ENCODE data around the gene KCNJ5.

The KCNJ5 gene

DNA sequence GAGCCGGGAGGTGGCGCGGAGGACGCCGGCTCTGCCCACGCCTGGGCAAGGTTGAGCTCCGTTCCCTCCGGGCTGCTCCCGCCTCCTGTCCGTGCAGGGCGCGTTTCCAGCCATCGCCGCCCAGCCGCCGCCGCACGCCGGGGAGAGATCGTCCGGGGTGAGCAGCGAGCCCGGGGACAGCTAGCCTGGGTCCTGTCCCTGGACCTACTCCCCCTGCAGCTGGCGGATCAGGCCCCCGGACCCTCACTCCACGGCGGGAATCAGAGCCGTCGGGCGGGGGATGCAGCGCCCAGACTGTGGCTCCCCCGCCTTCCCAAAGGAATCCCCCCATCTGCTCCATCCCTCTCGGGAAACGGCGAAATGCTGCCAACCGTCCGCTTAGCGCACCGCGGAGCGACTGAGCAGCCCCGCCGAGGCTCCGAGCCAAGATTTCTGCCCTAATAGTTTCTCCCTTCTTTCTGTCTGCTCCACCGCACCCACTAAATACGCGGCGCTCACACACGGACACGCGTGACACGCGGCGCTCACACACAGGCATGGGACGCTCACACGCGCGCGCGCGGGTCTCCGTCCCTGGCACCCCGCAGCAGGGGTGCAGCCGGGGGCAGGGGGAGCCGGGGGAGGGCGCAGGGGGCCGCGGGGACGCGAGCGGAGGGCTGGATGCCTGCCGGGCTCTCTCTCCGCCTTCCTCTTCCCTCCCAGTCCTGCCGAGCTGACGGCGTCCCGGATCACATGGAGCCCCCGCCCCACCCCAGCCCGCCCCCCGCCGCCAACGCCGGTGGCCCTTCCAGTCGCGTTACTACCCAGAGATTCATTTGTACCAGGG lies at the start of gene KCNJ5:
Gene KCNJ5 (plus strand): TSS at position 814 of the 826 bp plus-strand sequence. CDS start 19,918 bp downstream, outside the sequence.
- no peak for DNase-seq (ENCODE audit: low read depth in 2 of 2)

DNA sequence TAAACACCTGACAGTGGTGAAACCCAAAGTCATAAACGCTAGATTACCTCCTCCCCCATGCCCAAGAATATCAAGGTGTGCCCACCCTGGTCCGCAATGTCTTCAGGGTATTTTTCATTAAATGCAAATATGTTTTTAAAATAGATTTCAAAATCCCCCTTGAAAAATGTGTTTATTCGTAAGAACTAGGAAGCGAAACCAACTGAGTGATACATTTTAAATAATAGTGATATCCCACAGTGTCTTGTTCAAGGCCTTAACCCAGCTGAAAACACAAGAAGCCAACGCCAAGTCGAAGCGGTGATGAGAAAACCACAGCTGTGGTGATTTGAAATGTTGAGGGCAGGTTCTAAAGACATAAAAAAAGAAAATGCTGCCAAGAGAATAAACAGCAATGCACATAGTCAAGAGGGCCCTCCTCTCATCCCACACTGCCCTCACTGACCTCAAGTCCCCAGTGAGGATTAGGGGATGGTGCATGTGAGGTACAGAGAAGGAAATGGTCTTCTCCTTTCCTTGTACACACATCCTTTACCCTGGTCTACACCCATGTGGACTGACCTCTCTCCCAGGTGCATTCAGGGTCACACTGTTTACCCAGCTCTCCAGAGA lies 49.6 kb upstream of the KCNJ5 start:
- no peak for DNase-seq (ENCODE audit: low read depth in 2 of 2)

DNA sequence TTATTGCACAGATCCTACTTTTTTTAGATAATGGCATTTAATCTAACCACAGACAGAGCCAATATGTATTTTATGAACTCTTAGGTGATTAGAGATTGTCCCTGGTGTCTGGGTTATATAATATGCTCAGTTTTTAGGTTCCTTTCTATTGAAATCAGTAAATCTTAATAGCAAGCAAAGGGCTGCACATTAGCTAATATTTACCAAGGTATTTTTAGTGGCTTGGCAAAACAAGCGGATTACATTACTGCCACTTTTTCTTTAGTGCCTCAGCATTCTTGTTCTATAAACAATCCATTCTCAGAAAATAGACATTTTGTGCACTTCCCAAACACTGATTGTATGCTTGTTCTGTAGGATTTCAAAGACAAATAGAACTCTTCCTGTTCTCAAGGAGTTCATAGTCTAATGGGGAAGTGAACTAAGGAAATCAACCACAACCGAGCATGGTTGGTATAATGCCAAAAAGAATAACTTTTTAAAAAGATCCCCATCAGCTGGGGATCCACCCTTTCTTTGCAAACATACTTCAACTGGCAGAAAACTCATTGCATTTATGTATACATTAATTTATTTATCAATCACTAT lies 47.9 kb upstream of the KCNJ5 start:
- DNase-seq (ENCODE audit: low read depth in 2 of 2), result no peak

DNA sequence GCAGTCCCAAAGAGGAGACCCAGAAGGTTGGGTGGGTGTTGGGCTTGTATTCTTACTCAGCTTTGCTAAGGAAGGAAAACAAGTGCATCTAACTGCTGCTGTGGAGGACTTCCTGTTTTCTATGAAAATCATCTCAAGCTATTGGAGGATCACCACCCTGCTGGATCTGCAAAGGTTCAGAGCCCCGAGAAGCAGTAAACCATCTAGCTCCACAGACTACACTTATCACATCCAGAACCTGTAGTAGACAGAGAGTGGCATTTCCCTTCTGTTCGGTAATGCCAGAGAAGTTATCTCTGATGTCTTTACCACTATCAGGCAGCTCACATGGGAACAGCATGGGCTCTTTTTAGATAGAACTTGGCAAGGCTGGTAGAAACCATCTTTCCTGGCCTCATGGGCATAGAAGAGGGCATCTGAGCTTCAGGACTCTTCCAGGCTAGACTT lies 45.8 kb upstream of the KCNJ5 start:
- no peak for DNase-seq (ENCODE audit: low read depth in 2 of 2)

DNA sequence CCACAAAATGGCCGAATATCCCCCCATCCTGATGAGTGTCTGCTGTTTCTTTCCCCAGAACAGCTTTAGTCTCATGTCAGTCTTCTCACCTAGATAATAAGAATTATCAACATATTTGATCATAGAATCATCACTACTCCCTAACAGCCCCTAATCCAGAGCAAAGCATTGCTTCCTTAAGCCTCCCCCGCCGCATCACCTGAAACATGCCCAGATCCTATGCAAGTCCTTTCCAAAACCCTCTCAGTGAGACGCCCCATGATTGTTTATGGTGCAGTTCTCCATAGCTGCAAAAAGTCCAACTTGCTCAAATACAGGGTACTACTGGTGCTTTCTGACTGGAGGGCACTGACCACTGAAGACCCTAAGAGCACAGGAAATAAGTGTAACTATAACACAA lies 44.2 kb upstream of the KCNJ5 start:
- DNase-seq (ENCODE audit: low read depth in 2 of 2), result no peak

DNA sequence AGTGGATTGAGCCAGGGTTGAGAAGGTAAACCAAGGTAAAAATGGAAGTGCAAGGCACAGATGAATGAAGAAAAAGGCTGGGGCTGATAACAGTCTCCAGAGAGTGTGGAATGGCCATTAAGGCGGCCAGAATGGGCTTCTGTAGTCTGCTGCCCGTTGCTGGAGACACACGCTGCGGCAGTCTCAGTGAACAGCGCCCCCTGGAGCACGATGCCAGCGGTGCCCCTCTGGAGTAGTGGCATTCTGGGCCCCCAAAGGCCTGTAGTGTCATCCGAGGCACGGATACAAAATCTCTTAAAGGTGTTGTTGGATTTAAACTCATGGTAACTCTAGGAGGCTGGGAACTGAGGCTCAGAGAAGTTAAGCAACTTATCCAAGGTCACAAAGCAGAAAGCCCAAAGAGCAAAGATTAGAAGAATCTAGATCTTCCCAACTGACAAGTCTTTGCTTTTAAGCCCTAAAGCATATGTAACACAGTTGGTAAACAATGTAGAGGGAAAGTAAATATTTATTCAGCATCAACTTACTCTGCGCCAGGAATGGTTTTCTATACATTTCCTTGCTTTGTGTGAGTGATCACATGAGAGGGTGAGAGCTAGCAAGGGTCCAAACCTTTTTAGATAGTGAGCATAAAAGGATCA lies 42.2 kb upstream of the KCNJ5 start:
- DNase-seq (ENCODE audit: low read depth in 2 of 2), result peak; percentile 18 to 31

DNA sequence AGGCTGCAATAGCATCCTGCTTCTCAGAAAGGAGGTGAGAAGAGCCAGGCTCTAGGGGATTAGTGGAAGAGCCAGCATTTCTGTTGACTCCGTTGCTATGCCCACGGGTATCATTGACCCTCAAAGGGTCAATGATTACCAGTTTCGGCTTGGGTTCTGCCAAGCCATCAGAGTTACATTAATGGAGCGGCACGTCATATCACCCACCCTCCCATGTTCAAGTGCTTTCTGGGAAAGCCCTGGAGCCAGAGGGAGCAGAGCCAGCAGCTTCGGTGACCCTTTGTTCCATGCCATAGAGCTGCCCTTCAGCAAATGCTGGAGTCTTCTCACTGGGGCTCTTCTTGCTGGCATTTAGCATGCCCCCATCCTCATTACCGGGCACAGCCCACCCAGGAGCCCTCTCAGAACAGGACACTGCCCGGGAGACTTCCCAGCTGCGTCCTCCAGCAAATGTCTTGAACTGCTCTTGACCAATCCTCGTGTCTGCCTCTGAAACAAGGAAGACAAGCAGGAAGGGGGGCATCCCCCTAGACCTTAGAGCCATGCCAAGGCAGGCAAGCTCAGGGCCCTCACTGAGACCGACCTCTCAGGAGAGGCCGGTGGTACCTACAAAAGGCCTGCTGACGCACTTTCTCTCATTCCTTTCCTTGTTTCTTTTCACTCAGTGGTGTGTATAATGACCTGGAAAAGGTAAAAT lies 38.7 kb upstream of the KCNJ5 start:
- no peak for DNase-seq (ENCODE audit: low read depth in 2 of 2)

DNA sequence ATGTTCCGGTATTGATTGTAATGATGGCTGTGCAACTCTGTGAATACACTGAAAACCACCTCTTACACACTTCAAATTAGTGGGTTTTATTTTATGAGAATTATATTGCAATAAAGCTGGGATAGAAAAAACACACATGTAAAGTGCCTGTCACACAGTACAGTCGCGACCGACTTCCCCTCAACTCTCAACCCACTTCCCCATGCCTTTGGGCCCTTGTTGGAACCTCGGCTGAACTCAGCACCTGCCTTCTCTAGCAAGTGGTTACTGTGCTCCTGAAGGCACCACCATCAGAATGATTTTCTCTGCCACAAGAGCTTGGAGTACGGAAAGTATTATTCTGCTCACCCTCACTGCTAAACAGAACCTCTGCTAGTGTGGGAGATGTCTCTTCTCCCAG lies 37.6 kb upstream of the KCNJ5 start:
- no peak for DNase-seq (ENCODE audit: low read depth in 2 of 2)

DNA sequence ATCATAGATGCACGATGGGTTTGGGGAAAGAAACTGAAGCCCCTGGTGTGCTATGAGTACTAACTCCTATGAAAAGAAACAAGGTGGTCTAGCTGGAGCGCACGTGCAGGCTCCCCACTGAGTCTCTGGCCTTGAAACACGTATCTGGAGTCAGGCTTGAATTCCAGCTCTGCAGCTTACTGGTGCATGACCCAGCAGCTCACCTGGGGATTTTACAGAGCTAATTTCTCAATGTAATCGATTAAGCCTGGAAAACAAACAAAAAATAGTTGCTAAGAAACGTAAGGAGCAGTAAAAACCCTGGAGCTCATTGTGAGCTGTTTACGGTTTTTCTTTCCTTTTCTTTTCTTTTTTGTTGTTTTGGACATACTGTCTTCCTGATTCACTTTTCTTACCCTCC lies 36.3 kb upstream of the KCNJ5 start:
- DNase-seq (ENCODE audit: low read depth in 2 of 2), result no peak

DNA sequence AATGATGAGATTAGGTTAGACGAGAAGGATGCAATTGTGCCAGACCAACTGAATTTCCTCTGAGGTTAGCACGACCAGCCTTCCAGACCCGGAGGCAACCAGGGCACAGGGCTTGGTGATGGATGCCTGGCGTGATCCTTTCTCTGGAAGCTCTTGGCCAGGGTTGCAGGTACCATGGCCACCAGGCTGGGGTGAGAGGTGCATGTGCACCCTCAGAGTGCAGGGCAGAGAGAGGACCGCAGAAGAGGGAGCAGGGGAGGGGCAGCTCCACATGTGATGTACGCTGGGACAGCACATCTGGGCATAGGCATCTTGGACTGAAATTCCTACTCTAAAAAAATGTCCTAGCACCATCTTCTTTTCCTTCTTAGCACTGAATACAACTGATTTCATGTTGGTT lies 34.9 kb upstream of the KCNJ5 start:
- DNase-seq (ENCODE audit: low read depth in 2 of 2), result no peak

DNA sequence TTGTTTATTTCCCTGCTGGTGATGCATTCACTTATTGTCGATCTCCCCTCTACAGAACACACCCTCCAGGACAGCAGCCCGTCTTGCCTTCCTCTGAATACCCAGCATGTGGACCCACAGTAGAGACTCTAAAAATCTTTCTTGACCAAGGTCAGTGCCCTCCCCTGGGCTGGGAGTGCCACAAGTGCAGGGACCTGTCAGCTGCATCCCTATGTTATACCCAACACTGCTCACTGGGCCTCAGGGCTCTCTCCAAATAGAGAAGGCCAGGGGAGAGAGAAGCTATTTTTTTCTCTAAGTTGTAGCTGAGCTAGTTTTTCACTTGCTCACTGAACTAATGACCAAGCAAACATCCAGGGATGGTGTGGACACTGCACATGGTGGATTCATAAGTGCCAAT lies 33.8 kb upstream of the KCNJ5 start:
- no peak for DNase-seq (ENCODE audit: low read depth in 2 of 2)

DNA sequence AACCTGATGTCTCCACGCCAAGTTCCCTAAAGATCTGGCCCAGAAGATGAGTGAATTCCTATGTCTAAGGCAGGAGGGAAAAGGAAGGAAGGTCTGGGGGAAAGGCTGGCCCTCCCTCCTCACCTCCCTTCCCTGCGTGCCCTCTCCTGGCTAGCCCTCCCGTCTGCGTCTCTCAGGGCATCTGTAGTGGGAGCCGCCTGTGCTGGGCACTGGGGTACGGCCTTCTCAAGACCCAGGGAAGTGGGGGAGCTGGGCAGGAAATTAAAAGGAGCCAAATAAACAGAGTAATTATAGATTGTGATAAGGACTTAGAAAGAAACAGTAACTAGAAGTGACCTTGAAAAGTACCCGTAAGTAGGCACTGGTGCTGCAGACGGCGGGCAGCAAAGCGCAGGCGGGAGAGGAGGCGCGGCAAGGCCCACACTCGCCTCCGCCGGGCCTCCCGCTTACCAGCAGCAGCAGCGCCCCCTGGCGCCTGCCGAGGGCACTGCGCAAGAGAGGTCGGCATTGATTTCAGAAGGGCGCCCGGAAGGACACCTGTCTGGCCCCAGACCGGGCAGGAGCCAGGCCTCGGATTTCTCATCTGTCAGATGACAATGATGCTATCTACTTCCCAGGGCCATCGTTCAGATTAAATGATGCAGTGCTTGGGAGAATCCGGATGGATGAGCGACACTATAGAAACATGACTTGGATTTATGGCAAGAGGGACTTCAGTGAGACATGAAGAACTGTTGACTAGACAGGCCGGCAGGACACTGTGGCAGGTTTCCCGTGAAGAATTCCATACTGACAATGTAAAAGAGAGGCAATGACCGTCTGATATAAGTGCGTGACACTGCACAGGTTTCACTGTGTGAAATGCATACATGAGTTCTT lies 31.4 kb upstream of the KCNJ5 start:
- peak; percentile 30 to 55 for DNase-seq (ENCODE audit: low read depth in 2 of 2)

DNA sequence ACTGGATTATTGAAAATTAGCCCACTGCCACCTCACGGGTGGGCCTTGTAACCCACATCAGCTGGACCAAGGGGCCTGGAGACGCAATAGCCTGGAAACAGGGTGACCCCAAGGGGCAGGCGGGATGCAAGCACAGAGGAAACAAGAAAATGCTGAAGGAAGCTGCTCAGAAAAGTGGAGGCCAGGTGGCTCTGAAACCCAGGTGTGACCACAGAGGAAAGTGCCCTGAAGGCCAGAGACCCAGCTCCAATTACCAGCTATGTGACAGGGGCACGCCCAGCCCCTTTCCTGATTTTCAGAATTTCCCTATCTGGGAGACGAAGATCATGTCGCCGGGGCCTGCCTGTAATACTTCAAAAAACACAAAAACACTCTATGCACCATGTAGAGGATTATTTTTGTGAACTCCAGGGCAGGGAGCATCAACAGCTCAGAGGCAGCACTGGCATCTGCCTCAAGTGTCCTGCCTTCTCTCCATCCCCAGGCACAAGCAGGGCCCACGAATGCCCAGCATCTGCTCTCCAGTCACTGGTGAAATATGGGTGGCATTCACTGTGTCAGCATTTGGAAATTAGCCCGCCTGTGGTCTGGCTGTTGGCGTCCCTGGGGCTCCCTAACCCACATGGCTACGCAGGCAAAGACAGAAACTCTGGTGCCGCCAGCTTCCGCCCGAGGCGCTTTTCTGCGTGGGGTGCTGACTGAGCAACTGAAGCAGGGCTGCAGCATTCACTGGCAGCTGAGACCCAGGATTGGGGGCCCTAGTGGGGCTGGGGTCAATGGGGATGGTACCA lies 30.4 kb upstream of the KCNJ5 start:
- no peak for DNase-seq (ENCODE audit: low read depth in 2 of 2)

DNA sequence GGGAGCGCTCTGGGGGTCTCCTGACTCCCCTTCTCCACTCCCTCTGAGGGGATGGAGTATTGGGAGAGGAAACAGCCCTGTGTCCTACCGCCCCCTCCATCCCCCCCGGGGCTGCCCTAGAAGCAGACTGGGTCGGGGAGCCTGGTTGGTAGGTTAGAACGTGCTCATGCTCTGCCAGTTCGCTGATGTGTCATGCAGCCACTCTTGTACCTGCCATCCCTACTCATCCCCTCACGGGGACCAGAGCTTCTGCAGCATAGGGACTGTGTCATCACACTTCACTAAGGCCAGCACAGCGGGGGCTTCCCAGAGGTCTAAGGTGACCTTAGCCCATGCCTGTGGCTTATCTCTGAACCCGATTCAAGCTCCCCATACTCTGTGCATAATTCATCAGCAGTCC lies 28.8 kb upstream of the KCNJ5 start:
- no peak for DNase-seq (ENCODE audit: low read depth in 2 of 2)

DNA sequence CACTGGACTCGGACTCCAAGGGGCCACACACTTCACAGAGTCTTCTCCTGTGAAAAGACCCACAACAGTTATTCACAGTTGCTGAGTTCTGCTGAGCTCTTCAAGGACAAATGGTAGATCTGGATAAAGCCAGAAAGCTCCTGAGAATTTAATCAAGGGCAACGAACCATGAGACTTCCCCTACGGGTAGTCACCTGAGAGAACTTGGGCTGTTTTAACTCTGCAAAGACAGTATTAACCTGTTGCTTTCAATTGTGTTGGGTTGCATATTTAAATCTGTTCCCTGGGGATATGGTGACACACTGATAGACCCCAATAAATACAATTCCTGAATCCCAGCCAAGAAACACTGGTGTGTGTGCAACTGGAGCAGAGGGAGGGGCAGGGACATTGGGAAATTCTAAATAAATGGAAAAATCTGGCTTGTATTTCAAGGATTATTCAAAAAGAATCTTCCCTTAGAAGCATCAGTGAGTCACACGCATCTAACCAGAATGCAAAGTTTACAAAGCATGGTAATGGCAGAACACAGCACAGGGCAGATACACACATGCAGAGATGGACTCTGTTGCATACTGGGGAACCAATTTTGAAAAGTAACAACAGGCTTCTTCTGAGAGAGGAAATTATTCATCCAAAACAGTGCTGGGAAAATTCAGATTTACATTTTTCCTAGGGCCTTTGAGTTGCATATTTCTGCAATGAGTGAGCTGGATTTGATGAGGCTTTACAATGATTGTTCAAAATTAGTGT lies 28.1 kb upstream of the KCNJ5 start:
- DNase-seq (ENCODE audit: low read depth in 2 of 2), result no peak

DNA sequence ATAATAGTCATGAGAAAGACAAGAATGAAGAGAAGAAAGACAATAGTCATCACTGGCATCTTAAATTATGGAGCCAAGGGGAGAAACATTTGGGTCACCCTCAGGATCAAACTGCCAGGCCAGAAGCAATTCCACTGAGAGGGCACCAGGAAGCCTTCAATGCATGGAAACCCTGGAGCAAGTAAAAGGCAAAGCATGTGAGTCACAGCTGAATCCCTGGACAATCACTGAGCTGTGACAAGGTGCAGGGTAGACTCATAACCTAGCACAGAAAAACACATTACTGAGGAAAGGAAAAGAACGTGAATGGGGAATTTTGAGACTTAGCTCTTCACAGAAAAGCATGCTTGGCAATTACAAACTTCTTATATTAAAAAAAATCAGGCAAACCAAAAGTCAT lies 25.7 kb upstream of the KCNJ5 start:
- no peak for DNase-seq (ENCODE audit: low read depth in 2 of 2)

DNA sequence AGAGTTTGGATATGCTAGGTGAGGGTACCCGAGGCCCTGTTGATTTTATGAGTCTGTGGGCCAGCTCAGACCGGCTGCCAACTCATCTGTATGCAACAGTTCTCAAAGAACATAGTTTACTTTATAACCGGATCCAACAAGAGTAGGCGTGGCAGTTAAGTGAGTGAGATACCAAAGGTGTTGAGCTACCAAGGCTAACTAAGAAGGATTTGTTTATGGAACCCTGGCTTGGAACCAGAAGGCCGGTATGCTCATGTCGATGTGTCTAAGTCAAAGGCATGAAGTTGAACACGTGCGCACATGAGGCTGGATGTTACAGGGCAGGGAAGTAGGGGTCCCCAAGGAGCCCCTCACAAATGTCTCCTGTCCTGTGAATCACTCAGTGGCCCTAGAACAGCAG lies 23.9 kb upstream of the KCNJ5 start, which contains the start of gene KCNJ1:
Gene KCNJ1 (minus strand): TSS at position 20 of the 400 bp plus-strand sequence. CDS start 27,053 bp downstream, outside the sequence.
- DNase-seq (ENCODE audit: low read depth in 2 of 2), result no peak

DNA sequence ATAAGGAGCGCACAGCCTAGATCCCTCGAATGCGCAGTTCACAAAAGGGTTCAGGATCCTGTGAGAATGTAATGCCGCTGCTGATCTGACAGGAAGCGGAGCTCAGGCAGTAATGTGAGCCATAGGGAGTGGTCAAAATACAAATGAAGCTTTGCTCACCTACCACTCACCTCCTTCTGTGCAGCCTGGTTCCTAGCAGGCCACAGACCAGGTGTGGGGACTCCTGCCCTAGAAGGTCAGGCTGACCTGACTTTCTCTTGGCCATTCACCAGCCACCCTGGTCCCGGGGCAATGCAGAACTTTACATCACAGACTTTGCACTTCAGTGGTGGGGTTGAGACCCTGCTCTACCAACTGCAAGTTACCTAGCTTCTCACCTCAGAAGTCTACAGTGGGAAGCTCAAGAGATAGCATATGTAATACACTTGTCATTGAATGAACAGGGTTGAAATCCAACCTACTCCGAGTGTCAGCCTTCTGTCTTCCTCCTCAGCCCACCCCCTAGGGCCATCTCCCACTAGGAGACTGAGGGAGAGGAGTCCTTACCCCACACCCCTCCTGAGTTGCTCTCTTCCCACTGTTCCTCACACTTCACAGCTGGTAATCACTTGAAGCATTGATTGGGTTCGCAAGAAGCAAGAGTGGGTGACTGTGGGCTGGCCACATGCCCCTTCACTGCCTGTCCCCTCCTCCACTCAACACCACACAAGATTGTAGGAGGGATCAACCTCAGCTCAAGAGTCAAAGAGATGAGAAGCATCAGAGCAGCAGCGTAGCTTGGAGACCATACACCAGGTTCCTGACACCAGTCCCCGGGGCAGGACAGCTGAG lies 22.1 kb upstream of the KCNJ5 start:
- no peak for DNase-seq (ENCODE audit: low read depth in 2 of 2)
